Body of pancreas (tissue), 4 donors: ENCODE measurements around the gene GLIPR2. TPM values are rescaled to one million over a fixed set of nuclear protein-coding genes. Genes with fewer than 3 reads are reported as not detected.

Experiments used
- ATAC-seq: fragments of 150-250 bp; one replicate; pipeline ENCODE4 v1.9.1; 2016
- DNase-seq, 4 donors: peaks; one replicate each; pipeline ENCODE4 v3.0.0-alpha.2; 2019
- H3K27ac ChIP-seq, 4 donors: fragments of 200-600 bp; sonication (generic); 1 replicate in 3 of 4; 2 replicates in 1 of 4; pipeline versions ENCODE4 v1.5.1 to v1.6.1; 2016 to 2019; ENCODE audit warnings: mild to moderate bottlenecking in 1 of 4, mixed read lengths in 1 of 4, moderate library complexity in 1 of 4
- H3K27me3 ChIP-seq, 2 donors: fragments of 200-600 bp; sonication (generic); one replicate each; pipeline ENCODE4 v1.6.0; 2016; ENCODE audit warnings: mild to moderate bottlenecking in 1 of 2
- H3K36me3 ChIP-seq, 2 donors: fragments of 200-600 bp; sonication (generic); replicated peaks in 1 of 2; 2 replicates each; pipeline ENCODE4 v1.5.1; 2016; ENCODE audit warnings: low read depth in 2 of 2; ENCODE audit not compliant: insufficient read depth in 1 of 2
- H3K4me1 ChIP-seq: fragments of 200-600 bp; sonication (generic); one replicate; pipeline ENCODE4 v1.6.0; 2016
- H3K4me3 ChIP-seq, 2 donors: fragments of 200-600 bp; sonication (generic); 1 replicate in 1 of 2; 2 replicates in 1 of 2; pipeline ENCODE4 v1.5.1; 2016 to 2019
- H3K9me3 ChIP-seq, 3 donors: fragments of 200-600 bp; sonication (generic); 1 replicate in 2 of 3; 2 replicates in 1 of 3; pipeline ENCODE4 v1.5.1; 2016
- POLR2A ChIP-seq, 3 donors: fragments of 450-650 bp; IDR thresholded peaks; one replicate each; pipeline ENCODE4 v1.6.1; 2016; ENCODE audit warnings: antibody characterized with exemption in 3 of 3, mild to moderate bottlenecking in 2 of 3
- WGBS, 2 donors: methylation state at CpG; one replicate each; pipeline ENCODE4 v1.1.5; 2017; 5-methylcytosine and 5-hydroxymethylcytosine counted together
- intact Hi-C: fragments of 100-400 bp; cut with DNase I; formaldehyde crosslinking; loops from one replicate; pipeline ENCODE4 v1.15.1; 2023
- total RNA-seq, 2 donors: library from RNA; depleted of rRNA; stranded (reverse); fragments of >200 nt; gene quantifications; one replicate each; pipeline ENCODE4 v1.1.0, GENCODE V29; 2016
- TF ChIP-seq, protein P1 (sequence below), 7 experiments: fragments of 450-650 bp in 4 of 7; fragments of 200-600 bp in 3 of 7; sonication (generic) in 3 of 7; IDR thresholded peaks; one replicate each; pipeline ENCODE4 v1.5.1; 2016 to 2019; ENCODE audit warnings: antibody characterized with exemption in 7 of 7

The GLIPR2 gene
- total RNA-seq, 2 donors from 2014 or later, result 1.6 to 4.4 TPM

DNA sequence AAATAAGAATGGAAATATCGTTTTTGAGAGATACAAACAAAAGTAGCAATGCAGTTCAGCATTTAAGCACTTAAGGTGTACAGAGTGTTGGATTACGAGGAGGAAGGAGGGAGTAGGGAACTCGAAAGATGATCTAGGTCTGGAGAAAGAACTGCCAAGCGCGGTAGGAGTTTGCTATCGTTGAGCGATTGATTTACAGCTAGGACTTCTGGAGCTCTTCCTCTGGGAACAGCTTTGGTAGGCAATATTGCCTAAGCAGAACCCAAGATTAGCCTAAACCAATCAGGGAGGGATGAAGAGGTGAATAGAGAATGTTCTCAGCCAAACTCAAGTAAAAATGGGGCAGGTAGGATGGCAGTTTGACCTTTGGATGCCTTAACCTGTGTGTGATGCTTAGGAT is 55.2 kb downstream of the GLIPR2 start:
- 1% methylated on average over 7 of the region's 7 CpGs for WGBS, 2 donors
- peak overlapping the region in 3 of 4 donors; percentile 70 to 90 (median 90) for H3K27ac ChIP-seq
- intact Hi-C loops, result no loop called here

DNA sequence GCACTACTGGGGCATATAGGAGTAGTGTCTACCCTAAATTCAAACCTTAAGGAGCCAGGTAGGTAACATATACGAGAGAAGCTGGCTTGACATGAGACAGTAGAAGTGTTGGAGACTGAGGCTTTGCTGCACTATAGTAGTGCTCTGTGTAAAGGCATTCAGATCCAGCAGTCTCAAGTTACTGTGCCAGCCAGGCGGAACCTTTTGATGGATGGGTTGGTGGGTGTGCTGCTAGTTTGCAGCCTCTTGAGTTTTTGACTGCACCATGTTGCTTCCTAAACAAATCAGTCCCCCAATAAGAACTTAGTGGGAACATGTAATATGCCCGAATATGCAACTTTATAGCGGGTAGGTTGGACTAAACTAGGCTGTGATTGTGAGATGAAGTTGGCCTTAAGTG is 55.7 kb downstream of the GLIPR2 start:
- H3K4me3 ChIP-seq, result peak overlapping the region; percentile 69 to 94
- no peak for ATAC-seq
- no peak for DNase-seq
- H3K27ac ChIP-seq, result no peak overlapping the region
- 62 to 70% methylated on average over 3 to 4 of the region's 4 CpGs for WGBS, 2 donors
- H3K4me1 ChIP-seq, result peaks cover 38% of the 10 kb centered on the region
- no peaks in the 10 kb centered on the region for H3K27me3 ChIP-seq
- TF ChIP-seq, protein P1, sequence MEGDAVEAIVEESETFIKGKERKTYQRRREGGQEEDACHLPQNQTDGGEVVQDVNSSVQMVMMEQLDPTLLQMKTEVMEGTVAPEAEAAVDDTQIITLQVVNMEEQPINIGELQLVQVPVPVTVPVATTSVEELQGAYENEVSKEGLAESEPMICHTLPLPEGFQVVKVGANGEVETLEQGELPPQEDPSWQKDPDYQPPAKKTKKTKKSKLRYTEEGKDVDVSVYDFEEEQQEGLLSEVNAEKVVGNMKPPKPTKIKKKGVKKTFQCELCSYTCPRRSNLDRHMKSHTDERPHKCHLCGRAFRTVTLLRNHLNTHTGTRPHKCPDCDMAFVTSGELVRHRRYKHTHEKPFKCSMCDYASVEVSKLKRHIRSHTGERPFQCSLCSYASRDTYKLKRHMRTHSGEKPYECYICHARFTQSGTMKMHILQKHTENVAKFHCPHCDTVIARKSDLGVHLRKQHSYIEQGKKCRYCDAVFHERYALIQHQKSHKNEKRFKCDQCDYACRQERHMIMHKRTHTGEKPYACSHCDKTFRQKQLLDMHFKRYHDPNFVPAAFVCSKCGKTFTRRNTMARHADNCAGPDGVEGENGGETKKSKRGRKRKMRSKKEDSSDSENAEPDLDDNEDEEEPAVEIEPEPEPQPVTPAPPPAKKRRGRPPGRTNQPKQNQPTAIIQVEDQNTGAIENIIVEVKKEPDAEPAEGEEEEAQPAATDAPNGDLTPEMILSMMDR (IDR thresholded peaks at IDR 0.05), result no peak
- TF ChIP-seq POLR2A (IDR thresholded peaks at IDR 0.05), result no peak
- no peaks in the 10 kb centered on the region for H3K9me3 ChIP-seq
- intact Hi-C loops, result no loop called here
- H3K36me3 ChIP-seq, result no peaks in the 10 kb centered on the region

More for the DNA sequence above, 55.2 kb downstream of the GLIPR2 start:
- Histone ChIP-seq H3K4me1 (peaks cover 38% of the 10 kb centered on the region), H3K36me3 (no peaks in the 10 kb centered on the region), H3K4me3 (peak overlapping the region; percentile 69 to 94), H3K27me3 (no peaks in the 10 kb centered on the region), H3K9me3 (no peaks in the 10 kb centered on the region)
- DNase-seq (no peak), ATAC-seq (no peak)
- TF ChIP-seq, protein P1 (IDR thresholded peaks at IDR 0.05), result no peak
- TF ChIP-seq POLR2A (IDR thresholded peaks at IDR 0.05), result no peak

DNA sequence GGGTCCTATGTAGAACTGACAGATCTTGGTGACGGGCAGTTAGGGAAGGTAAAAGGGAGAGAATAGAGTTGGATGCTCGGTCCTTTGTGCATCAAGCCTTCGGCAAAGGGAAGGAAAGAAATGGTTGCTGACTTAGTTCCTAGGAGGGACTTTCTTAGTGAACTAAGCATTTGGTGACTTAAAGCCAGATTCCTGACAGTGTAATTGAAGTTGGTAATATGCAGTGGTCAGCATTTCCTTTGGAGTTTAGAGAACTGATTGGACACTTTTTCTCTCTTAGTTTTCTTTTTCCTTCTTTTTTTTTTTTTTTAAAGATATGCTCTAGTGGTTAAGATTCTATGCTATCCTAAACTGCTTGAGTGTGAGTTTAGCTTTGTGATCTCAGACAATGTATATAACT is 56.5 kb downstream of the GLIPR2 start:
- Histone ChIP-seq H3K4me1 (peaks cover 38% of the 10 kb centered on the region), H3K36me3 (no peaks in the 10 kb centered on the region)

DNA sequence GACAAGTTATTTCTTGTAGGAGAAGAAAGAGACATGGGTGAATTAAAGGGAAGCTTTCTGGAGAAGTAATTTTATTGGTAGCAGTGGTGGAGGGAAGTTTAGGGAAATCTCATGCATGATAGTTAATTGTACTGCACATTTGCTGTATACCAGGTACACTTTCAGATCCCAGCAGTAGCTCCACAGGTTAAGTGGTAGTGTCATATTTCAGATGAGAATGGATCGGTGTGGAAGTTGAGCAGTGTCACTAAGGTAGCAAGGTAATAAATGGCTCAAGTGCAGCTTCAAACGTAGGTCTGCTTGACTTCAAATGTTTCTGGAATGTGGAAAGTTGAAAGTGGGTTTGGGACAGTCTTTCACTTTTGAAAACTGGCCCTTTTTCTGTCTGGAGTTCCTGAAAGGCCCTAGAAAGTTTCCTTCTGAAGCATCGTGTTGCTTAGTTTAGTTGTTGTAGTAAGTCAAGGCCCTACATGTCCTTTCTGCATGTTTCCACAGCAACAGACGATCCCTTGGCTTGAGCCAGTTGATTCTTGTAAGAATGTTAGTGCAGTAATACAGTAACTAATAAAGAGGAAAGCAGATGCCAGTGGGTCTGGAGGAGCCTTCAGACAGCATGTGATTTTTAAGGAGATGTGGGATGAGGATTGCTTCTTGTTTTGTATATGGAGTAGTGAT is 57.9 kb downstream of the GLIPR2 start:
- DNase-seq, result no peak
- ATAC-seq, result no peak
- WGBS, 2 donors, result 34 to 41% methylated on average over 4 of the region's 4 CpGs
- Histone ChIP-seq H3K27ac (peak overlapping the region in 1 of 4 donors; percentile 13), H3K4me3 (no peak overlapping the region), H3K9me3 (no peaks in the 10 kb centered on the region), H3K36me3 (peaks cover 0 to 7% of the 10 kb centered on the region in 2 donors), H3K27me3 (no peaks in the 10 kb centered on the region), H3K4me1 (peaks cover 38% of the 10 kb centered on the region)
- TF ChIP-seq, protein P1 (IDR thresholded peaks at IDR 0.05), result no peak
- TF ChIP-seq POLR2A (IDR thresholded peaks at IDR 0.05), result no peak
- intact Hi-C loops, result no loop called here

More for the DNA sequence above, 56.5 kb downstream of the GLIPR2 start:
- WGBS, 2 donors, result 71 to 82% methylated on average over 3 of the region's 3 CpGs
- Histone ChIP-seq H3K27me3 (no peaks in the 10 kb centered on the region), H3K4me3 (no peak overlapping the region), H3K27ac (no peak overlapping the region), H3K9me3 (no peaks in the 10 kb centered on the region)
- no peak for DNase-seq
- TF ChIP-seq, protein P1 (IDR thresholded peaks at IDR 0.05), result no peak
- no peak for TF ChIP-seq POLR2A (IDR thresholded peaks at IDR 0.05)
- ATAC-seq, result no peak
- intact Hi-C loops, result no loop called here
